NCI-H774 (cell line): ENCODE measurements around the gene TADA3.
A peak's percentile ranks its signal among the peaks of the same experiment; 100 is the strongest.

Experiments used
- DNase-seq: peaks from one replicate; lab custom pipeline; 2025; lab: John Stamatoyannopoulos, UW

Gene TADA3, protein sequence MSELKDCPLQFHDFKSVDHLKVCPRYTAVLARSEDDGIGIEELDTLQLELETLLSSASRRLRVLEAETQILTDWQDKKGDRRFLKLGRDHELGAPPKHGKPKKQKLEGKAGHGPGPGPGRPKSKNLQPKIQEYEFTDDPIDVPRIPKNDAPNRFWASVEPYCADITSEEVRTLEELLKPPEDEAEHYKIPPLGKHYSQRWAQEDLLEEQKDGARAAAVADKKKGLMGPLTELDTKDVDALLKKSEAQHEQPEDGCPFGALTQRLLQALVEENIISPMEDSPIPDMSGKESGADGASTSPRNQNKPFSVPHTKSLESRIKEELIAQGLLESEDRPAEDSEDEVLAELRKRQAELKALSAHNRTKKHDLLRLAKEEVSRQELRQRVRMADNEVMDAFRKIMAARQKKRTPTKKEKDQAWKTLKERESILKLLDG

DNA sequence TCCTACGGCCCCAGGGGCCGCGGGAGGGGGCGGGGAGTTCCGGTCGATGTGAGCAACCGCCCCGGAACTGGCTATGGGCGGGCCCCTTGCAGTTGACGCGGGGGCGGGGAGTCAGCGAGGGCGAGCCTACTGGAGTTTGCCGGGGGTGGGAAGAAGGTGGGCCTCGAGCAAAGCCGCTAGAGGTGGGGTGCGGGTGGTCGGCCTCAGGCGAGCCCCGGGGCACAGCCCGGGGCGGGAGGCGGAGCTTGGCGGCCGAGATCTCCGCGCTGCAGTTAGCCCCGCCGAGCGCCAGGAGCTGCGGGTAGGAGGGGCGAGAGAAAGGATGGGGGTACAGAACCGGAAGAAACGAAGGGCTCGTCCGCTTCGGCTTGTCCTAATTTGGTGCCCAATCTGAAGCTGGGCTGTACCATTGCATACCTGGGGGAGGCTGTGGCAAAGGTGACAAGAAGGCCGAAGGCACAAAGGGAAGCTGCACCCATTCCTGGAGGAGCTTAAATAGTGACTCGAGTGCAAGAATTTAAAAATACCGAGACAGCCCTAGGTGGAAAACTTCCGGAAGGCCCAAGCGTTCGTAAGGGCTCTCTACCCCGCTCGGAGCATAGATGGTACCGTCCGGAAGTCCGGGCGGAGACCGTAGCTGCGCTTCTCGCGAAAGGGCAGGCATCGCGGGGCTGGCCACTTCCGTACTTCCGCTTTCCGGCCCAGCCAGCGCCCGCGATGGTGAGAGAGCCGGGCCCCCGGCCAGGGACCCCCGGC, at the start of gene TADA3, which contains the start of gene ARPC4:
TSS of gene TADA3 (minus strand) at position 69 of the 756 bp plus-strand sequence. CDS start 1,007 bp downstream, outside the sequence.
TSS of gene ARPC4 (plus strand) at position 678 of the 756 bp plus-strand sequence. CDS start at position 718, 40 bp downstream.
- DNase-seq = peak; percentile 89

DNA sequence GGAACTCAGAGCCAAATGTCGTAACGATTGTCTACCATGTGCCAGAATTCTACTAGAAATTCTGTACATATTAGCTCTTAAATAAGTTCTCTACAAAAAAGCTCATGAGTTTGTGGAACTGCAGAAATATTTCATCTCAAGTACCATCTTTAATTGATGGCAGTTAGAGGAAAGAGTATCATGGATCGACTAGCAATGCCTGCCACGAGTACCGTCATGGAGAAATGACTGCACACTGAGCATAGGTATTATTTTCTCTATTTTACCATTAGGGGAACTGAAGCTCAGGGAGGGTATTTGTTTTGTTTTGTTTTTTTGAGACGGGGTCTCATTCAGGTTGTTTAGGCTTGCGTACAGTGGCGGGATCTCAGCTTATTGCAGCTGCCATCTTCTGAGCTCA, 48.7 kb upstream of the TADA3 start:
- DNase-seq = no peak

DNA sequence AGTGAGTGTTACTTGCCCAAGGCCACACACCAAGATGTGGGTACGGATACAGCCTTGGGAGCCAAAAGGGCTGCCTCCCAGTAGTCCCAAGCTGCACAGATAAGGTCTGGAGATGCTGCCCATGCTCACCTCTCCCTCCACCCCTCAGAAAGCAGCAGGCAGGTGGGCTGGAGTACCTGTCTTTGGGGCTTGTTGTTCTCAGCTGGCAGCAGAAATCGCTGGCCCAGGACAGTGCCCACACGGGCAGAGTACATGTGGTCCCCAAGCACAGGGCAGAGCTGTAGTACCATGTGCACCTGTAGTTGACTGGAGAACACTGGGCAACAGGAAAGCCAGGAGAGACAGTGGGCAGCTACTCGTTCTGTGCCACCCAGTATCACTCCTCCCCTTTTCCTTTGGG, 46.6 kb upstream of the TADA3 start:
- no peak for DNase-seq

DNA sequence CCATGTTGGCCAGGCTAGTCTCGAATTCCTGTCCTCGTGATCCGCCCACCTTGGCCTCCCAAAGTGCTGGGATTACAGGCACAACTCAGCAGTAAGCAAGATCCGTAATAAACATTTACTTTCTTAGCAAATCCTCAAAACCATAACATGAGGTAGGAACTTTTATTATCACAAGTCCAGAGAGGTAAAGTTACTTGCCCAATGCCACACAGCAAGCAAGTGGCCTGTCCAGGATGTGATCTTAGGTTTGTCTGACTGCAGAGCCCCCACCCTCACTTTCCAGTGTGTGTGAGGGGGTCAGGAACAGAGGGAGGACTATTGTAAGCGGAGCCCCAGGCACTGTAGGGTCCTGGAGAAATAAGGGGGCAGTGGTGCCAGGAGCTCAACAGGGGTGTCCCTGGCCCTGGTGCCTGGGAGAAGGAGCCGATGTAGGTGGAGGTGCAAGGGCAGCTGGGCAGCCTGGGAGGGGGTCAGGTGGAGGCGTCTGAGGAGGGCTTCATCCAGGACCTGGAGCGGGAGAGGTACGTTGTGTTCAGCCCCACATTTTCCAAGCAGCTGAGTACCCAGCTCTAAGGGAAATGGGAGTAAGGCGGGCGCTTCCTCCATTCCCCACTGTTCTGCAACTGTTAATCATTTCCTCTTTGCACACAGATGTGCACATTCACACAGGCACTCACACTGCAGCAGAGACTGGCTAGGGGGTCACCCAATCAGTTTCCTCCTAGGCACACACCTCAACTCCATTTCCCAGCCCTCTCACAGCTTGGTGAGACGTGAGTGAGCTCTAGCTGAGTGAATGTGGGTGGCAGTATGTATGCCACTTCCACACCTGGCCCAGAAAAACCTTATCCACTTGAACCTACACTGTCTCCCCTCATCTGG, 45.7 kb upstream of the TADA3 start:
- DNase-seq = no peak

GRCh38 chr3:9834520-9835380, 42.5 kb upstream of the TADA3 start:
- DNase-seq = no peak

DNA sequence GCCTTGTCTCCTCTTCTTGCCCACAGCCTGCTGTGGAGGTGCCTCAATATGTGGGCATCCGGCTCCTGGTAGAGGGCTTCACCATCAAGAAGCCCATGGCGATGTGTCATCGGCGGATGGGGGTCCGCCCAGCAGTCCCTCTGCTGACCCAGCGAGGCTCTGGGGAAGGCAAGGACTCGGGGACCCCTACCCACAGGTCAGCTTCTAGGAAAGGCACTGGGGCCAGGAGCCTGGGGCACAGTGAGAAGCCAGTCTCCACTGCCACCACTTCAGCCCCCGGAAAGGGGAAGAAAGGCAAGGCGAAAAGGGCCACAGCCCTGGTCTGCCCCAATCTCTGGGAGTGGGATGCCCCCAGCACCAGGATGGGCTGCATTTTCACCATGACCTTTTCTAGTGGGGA, 40.8 kb upstream of the TADA3 start:
- DNase-seq = no peak

- DNase-seq = no peak
Observed at GRCh38 chr3:9831253-9831652, 39.0 kb upstream of the TADA3 start.

GRCh38 chr3:9828801-9829755, 36.8 kb upstream of the TADA3 start:
- DNase-seq = no peak

DNA sequence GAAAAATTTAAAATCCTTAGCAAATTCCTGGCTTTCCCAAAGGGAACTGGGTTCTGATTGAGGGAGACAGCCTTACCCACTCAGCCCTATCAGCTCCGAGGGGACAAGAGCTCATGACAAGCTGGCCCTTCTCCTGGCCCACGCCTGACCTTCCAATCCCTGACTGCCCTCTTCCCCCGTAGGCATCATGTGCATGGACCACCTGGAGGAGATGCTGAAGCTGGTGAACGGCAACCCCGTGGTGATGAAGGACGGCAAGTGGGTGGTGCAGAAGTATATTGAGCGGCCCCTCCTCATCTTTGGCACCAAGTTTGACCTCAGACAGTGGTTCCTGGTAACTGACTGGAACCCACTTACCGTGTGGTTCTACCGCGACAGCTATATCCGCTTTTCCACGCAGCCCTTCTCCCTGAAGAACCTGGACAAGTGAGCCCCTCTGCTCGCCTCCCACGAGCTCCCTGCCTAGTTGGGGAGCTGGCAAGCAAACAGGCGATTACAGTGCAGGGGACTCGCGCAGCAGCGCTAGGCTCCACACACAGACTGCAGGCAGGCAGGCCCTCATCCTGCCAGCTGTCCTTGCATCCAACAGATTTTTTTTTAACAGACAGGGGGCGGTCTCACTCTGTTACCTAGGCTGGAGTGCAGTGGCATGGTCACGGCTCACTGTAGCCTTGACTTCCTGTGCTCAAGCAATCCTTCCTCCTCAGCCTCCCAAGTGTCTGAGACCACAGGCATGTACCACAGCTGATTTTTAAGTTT, 34.7 kb upstream of the TADA3 start:
- DNase-seq = no peak

DNA sequence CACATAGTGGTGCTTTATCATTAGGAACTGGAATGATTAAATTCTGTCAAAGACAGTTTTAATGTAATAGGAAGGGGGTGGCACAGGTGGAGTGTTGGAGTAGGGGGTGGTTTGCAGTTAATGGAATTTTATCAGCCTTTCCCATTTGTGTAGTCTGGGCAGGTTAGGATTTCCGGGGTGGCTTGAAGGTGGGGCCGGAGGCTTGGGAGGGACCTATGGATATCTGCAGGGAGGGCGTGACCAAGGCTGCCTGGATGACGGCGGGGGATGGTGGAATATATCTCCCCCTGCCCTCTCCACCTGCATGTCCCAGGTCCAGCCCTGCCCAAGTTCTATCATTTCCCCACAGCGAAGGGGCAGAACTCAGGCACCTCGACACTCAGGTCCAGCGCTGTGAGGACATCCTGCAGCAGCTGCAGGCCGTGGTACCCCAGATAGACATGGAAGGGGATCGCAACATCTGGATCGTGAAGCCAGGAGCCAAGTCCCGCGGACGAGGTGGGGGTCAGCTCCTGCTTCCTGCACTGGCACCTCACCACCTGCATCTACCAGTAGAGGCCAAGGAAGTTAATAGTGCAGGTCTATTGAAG, 33.3 kb upstream of the TADA3 start:
- DNase-seq = no peak

DNA sequence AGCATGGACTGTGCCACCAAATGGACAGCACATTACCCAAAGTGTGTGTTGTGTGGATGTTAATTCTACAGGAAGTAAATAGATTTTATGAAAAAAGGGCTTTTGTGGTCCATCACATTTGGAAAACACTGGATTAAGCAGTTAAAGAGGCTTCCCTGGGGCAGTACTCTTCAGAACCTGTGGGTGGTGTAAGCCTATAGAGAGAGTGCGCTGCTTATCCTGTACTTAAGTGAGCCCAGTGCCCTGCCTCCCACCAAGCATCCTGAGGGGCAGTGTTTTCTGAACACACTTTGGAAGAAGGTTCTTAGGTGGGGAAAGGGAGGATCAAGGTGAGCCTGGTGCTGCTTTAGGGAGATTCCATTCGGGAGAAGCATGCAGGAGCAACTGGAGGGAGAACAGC, 28.7 kb upstream of the TADA3 start:
- no peak for DNase-seq

DNA sequence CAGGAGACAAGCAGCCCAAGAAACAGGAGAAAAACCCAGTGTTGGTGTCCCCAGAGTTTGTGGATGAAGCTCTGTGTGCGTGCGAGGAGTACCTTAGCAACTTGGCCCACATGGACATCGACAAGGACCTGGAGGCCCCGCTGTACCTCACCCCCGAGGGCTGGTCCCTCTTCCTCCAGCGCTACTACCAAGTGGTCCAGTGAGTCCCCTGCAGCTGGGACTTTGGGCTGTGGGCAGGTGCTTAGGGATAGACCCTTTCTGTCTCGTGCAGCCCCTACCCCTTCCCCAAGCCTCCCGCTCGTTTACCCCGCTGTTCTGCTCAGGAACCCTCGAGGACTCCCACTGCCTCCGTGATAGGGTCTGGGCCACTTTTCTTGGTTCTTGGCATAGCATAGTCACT, 28.3 kb upstream of the TADA3 start:
- no peak for DNase-seq

- DNase-seq = no peak
Observed at GRCh38 chr3:9818666-9819335, 26.5 kb upstream of the TADA3 start.

DNA sequence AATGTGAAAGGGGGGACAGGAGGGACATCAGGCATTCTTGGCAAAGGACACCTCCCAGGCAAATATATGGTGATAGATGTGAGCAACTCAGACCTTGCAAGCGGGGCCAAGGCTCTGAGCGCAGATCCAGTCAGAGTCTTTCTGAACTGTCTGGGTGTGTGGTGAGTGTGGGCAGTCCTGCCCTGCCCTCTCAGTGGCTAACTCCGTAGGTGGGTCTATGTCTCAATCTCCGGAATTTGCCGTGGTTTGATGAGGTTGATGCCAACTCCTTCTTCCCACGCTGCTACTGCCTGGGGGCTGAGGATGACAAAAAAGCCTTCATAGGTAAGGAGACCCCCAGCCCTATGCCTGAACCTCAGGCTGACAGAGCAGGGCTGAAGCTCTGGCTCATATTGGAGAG, 25.2 kb upstream of the TADA3 start:
- DNase-seq = no peak

- DNase-seq = no peak
Observed at GRCh38 chr3:9815986-9816385, 23.7 kb upstream of the TADA3 start.

GRCh38 chr3:9812870-9813483, 20.7 kb upstream of the TADA3 start:
- DNase-seq = no peak

DNA sequence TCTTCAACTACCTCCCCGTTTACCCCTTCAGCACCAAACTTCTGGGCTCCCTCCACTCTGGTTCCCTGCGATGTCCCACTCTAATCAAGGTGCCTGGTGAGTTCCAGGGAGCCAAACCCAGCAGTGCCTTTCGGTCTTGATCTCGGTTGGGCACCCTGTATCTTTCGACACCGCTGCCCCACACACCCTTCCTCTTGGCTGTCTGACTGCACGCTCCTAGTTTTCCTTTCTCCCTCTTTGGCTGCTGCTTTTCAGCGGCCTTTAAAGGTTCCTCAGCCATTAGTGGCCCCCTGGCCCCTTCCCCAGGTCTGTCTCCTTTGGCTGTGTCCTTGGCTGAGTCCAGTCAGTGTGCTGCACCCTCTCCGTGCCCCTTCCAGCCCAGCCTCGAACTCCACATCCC, 18.6 kb upstream of the TADA3 start:
- DNase-seq = no peak

DNA sequence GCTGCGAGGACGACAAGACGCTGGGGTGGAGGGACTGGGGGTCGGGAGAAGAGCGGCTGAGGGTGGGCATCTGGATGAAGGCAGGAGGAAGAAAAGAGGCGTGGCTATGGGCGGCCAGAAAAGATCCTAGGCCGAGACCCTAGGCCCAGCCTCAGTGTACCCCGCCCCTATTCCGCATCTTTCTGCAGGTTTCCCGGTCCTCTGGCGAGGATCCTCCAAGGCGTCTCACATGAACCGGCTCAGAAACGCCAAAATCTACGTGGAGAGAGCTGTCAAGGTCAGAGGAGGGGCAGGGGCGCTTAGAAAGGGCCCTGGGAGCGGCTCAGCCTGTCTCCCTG, 18.1 kb upstream of the TADA3 start:
- no peak for DNase-seq
